Muscle layer of colon (tissue), 2 donors: ENCODE data around the gene PROC.
A peak's percentile ranks its signal among the peaks of the same experiment; 100 is the strongest.

Experiments used
- H3K27ac ChIP-seq: one replicate; pipeline ENCODE4 v1.7.0; 2013; ENCODE audit warnings: low read depth, mild to moderate bottlenecking, low read length, moderate library complexity
- H3K27me3 ChIP-seq, 2 donors: one replicate each; pipeline ENCODE4 v1.7.0; 2013; ENCODE audit warnings: low read length in 2 of 2, mild to moderate bottlenecking in 2 of 2; ENCODE audit not compliant: insufficient read depth in 2 of 2, control insufficient read depth in 1 of 2
- H3K36me3 ChIP-seq: one replicate; pipeline ENCODE4 v1.7.0; 2013; ENCODE audit warnings: mild to moderate bottlenecking, low read length; ENCODE audit not compliant: insufficient read depth
- H3K4me1 ChIP-seq: one replicate; pipeline ENCODE4 v1.7.0; 2013; ENCODE audit warnings: mild to moderate bottlenecking, low read length; ENCODE audit not compliant: insufficient read depth
- H3K4me3 ChIP-seq, 2 donors: one replicate each; pipeline ENCODE4 v1.7.0; 2013; ENCODE audit warnings: low read length in 2 of 2, low read depth in 1 of 2, mild to moderate bottlenecking in 1 of 2, moderate library complexity in 1 of 2
- H3K9ac ChIP-seq: one replicate; pipeline ENCODE4 v1.7.0; 2013; ENCODE audit warnings: low read length
- H3K9me3 ChIP-seq: one replicate; pipeline ENCODE4 v1.7.0; 2013; ENCODE audit warnings: mild to moderate bottlenecking, low read length
- donor health status: abdominal sarcoma.
- donor health status: Adenocarcinoma of cecum.

Gene PROC

DNA sequence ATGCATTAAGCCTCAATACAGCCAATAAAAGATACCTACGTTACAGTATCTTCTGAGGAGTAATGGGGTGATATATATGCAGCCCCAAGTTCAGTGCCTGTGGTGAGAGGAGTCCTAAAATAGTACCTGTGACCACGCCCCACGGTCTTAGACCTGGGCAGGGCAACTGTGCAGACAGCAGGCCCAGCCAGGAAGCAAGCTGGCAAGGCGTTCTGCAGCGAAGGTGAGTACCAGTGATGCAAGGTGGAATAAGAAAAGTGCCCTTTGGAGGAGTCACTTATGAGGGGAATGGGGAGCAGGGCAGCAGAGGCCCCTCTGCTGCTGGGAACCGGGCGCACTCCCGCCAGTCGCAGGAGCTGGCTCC lies 17.7 kb upstream of the PROC start:
- H3K4me3 ChIP-seq = peak overlapping the region in 1 of 2 donors; percentile 10
- no peaks in the 10 kb centered on the region for H3K36me3 ChIP-seq
- no peak overlapping the region for H3K9ac ChIP-seq
- no peak overlapping the region for H3K27ac ChIP-seq
- H3K4me1 ChIP-seq = no peaks in the 10 kb centered on the region
- no peaks in the 10 kb centered on the region for H3K27me3 ChIP-seq
- H3K9me3 ChIP-seq = no peaks in the 10 kb centered on the region

DNA sequence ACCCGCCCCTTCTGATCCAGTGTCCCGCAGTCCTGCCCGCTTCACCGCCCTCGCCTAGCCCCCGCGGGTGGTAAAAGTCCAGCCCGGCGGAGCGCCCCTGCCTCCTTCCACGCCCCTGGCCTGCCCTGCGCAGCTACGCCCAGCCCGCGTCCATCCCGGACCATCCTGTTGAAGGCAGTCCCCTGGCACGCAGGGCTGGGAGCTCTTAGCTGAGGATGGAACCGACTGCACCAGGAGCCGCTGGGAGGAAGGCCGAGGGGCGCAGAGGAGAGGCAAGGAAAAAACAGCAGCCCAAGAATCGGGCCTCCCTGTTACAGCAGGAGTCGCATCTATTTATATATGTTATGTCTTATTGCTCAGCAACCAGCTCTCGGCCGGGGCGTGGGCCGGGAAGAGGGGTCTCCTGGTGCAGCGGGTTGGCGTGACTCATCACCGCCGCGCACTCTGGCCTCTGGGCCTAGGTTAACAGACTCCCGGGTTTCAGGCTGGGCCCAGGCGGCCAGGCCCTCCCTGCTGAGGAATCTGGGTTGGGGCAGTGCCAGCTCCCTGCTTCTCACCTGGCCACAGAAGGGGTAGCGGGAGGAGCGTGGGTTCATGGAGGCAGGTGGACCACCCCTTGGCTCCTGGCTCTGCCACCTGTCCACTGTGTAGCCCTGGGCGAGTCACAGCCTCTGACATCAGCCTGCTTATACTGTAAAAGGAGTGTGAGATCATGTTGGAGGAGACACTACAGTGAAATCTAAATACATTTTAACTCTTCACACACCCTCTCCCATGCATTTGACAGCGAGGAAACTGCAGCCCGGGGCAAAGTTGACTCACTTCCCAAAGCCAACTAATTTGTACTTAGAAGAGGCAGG lies 17.1 kb upstream of the PROC start:
- peak overlapping the region; percentile 10 to 33 for H3K4me3 ChIP-seq
- H3K9me3 ChIP-seq = no peaks in the 10 kb centered on the region
- H3K36me3 ChIP-seq = no peaks in the 10 kb centered on the region
- no peak overlapping the region for H3K9ac ChIP-seq
- no peaks in the 10 kb centered on the region for H3K27me3 ChIP-seq
- no peak overlapping the region for H3K27ac ChIP-seq
- no peaks in the 10 kb centered on the region for H3K4me1 ChIP-seq

GRCh38 chr2:127401757-127402695 lies 16.2 kb upstream of the PROC start:
- H3K4me1 ChIP-seq = no peaks in the 10 kb centered on the region
- no peak overlapping the region for H3K9ac ChIP-seq
- no peak overlapping the region for H3K27ac ChIP-seq
- H3K27me3 ChIP-seq = no peaks in the 10 kb centered on the region
- H3K36me3 ChIP-seq = no peaks in the 10 kb centered on the region
- H3K4me3 ChIP-seq = no peak overlapping the region
- no peaks in the 10 kb centered on the region for H3K9me3 ChIP-seq

GRCh38 chr2:127403460-127403859 lies 14.8 kb upstream of the PROC start:
- Histone ChIP-seq H3K27ac (no peak overlapping the region), H3K9ac (no peak overlapping the region), H3K27me3 (no peaks in the 10 kb centered on the region), H3K9me3 (no peaks in the 10 kb centered on the region), H3K36me3 (no peaks in the 10 kb centered on the region), H3K4me1 (peaks cover 6% of the 10 kb centered on the region), H3K4me3 (no peak overlapping the region)

GRCh38 chr2:127404466-127405254 lies 13.6 kb upstream of the PROC start:
- Histone ChIP-seq H3K9me3 (no peaks in the 10 kb centered on the region), H3K36me3 (no peaks in the 10 kb centered on the region), H3K27me3 (no peaks in the 10 kb centered on the region), H3K4me3 (no peak overlapping the region), H3K4me1 (peaks cover 6% of the 10 kb centered on the region), H3K27ac (no peak overlapping the region), H3K9ac (no peak overlapping the region)

DNA sequence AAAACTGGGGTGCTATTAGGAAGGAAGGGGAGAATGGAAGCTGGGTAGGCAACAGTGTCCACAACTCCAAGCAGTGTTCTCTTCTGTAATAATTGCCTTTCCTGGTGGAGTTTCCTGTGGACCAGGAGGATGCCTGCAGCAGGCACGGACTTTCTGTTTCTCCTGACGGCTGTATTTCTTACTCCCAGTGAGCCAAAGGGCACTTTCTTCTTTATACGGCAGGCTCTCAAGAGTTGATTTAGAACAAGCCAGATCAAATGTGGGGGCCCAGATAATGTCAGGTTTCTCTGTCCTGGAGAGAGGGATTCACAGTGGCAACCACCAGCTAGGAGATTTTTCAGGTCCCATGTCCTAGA lies 13.0 kb upstream of the PROC start:
- no peak overlapping the region for H3K9ac ChIP-seq
- no peak overlapping the region for H3K4me3 ChIP-seq
- H3K27me3 ChIP-seq = no peaks in the 10 kb centered on the region
- H3K9me3 ChIP-seq = no peaks in the 10 kb centered on the region
- peaks cover 6% of the 10 kb centered on the region for H3K4me1 ChIP-seq
- no peaks in the 10 kb centered on the region for H3K36me3 ChIP-seq
- H3K27ac ChIP-seq = no peak overlapping the region

DNA sequence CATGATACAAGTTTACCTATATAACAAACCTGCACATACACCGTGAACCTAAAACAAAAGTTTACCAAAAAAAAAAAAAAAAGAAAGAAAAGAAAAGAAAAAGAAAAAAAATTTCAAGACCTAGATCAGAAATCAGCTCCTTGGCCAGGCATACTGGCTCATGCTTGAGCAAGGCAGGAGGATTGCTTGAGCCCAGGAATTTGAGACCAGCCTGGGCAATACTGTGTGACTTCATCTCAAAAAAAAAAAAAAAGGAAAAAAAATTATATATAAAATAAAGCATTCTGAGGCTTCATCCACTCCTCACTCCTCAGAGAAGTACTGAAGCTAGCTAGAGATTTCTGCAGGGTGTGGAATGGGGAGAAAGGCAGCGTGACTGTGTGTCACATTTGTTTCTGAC lies 11.8 kb upstream of the PROC start:
- Histone ChIP-seq H3K9me3 (no peaks in the 10 kb centered on the region), H3K36me3 (no peaks in the 10 kb centered on the region), H3K4me3 (no peak overlapping the region), H3K27ac (no peak overlapping the region), H3K4me1 (peaks cover 8% of the 10 kb centered on the region), H3K27me3 (no peaks in the 10 kb centered on the region), H3K9ac (no peak overlapping the region)

- peaks cover 11% of the 10 kb centered on the region for H3K4me1 ChIP-seq
- no peak overlapping the region for H3K9ac ChIP-seq
- peak overlapping the region in 1 of 2 donors; percentile 35 for H3K4me3 ChIP-seq
- H3K27ac ChIP-seq = no peak overlapping the region
- no peaks in the 10 kb centered on the region for H3K27me3 ChIP-seq
- no peaks in the 10 kb centered on the region for H3K36me3 ChIP-seq
- H3K9me3 ChIP-seq = no peaks in the 10 kb centered on the region
Observed at GRCh38 chr2:127407091-127407490, 11.1 kb upstream of the PROC start.

DNA sequence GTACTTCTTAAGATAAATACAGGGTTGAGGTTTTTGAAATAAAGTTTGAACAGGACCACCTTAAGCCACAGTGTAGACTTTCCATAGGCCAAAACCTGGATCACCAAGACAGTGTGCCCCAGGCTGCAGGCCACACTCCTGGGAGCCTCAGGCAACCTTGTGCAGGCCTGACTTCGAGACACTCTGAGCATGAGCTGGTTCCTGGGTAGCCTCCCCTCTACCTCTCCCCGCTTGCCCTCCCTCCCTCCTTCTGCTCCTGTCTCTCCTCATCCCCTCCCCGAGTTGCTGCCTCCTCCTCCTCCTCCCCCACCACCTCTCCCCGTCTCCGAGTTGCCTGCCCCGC lies 10.6 kb upstream of the PROC start:
- H3K4me1 ChIP-seq = peaks cover 11% of the 10 kb centered on the region
- no peak overlapping the region for H3K9ac ChIP-seq
- no peaks in the 10 kb centered on the region for H3K36me3 ChIP-seq
- H3K27ac ChIP-seq = peak overlapping the region; percentile 42
- no peaks in the 10 kb centered on the region for H3K9me3 ChIP-seq
- H3K27me3 ChIP-seq = no peaks in the 10 kb centered on the region
- peak overlapping the region in 1 of 2 donors; percentile 35 for H3K4me3 ChIP-seq

- Histone ChIP-seq H3K9ac (no peak overlapping the region), H3K4me3 (peak overlapping the region in 1 of 2 donors; percentile 37), H3K36me3 (no peaks in the 10 kb centered on the region), H3K9me3 (no peaks in the 10 kb centered on the region), H3K27ac (peak overlapping the region; percentile 84), H3K27me3 (no peaks in the 10 kb centered on the region), H3K4me1 (peaks cover 11% of the 10 kb centered on the region)
Observed at GRCh38 chr2:127408004-127408806, 10.0 kb upstream of the PROC start.

GRCh38 chr2:127408807-127409099 lies 9.5 kb upstream of the PROC start:
- Histone ChIP-seq H3K27ac (no peak overlapping the region), H3K36me3 (no peaks in the 10 kb centered on the region), H3K9ac (no peak overlapping the region), H3K4me1 (peaks cover 11% of the 10 kb centered on the region), H3K4me3 (peak overlapping the region in 1 of 2 donors; percentile 37), H3K27me3 (no peaks in the 10 kb centered on the region), H3K9me3 (no peaks in the 10 kb centered on the region)
